ENCODE data around the gene ST8SIA3. TPM values are rescaled to one million over a fixed set of nuclear protein-coding genes. Genes with fewer than 3 reads are reported as not detected.

ST8SIA3 gene
- total RNA-seq, 4 donors from 2014 or later, result not detected

GRCh38 chr18:57343833-57344232, 8.5 kb upstream of the ST8SIA3 start:
- ATAC-seq (ENCODE audit: low FRiP score), result no peak
- TF ChIP-seq CTCF (IDR thresholded peaks at IDR 0.05), result no peak
- DNase-seq (ENCODE audit: low spot score), result no peak

DNA sequence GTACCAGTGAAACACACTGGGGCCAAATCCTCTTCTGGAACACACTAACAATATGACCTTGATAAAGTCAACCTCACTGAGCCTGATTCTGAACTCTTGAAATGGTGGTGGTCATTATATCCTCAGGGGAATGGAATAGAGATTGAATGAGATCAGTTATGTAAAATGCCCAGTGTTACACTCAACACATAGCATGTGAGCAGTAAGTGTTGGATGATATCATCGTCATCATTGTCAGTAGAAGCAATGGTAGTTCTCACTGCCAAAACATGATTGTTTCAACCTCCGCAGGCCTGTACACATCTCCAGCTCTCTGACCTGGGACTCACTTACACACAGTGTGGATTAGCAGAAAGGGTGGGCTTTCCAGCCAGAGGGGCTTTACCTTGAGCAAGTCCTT, 5.5 kb upstream of the ST8SIA3 start:
- ATAC-seq (ENCODE audit: low FRiP score) (no peak), DNase-seq (ENCODE audit: low spot score) (no peak)
- TF ChIP-seq CTCF (IDR thresholded peaks at IDR 0.05), result no peak

DNA sequence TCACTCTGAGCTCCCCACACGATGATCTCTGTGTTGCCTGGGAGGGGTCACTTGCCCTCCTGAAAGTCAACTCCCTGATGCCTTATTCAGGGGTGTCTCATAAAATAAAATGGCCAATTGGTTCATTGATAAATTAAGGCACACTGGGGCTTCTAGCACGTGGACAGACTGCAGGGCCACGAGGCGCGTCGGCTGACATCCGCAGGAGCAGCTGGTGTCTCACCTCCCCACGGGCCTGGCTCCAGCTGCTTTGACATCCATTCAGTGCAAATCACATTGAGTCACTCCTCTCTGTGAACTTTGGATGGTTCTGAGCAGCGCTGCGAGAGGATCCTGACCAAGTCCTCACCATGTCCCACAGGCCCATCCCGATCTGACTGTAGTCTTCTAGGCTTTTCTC, 4.6 kb upstream of the ST8SIA3 start:
- DNase-seq (ENCODE audit: low spot score) (no peak), ATAC-seq (ENCODE audit: low FRiP score) (no peak)
- TF ChIP-seq CTCF (IDR thresholded peaks at IDR 0.05), result no peak

DNA sequence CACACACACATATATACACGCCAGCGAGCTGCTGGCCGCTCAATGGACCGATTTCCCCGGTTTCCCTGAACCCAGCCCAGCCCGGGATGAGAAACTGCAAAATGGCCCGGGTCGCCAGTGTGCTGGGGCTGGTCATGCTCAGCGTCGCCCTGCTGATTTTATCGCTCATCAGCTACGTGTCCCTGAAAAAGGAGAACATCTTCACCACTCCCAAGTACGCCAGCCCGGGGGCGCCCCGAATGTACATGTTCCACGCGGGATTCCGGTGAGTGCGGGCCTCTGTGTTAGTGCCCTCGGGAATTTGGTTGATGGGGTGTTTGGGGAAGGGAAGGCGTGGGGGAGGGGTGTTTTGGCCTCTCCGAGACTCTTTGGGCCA, 392 bp downstream of the ST8SIA3 start:
- DNase-seq (ENCODE audit: low spot score), result no peak
- TF ChIP-seq CTCF (IDR thresholded peaks at IDR 0.05), result no peak
- no peak for ATAC-seq (ENCODE audit: low FRiP score)

DNA sequence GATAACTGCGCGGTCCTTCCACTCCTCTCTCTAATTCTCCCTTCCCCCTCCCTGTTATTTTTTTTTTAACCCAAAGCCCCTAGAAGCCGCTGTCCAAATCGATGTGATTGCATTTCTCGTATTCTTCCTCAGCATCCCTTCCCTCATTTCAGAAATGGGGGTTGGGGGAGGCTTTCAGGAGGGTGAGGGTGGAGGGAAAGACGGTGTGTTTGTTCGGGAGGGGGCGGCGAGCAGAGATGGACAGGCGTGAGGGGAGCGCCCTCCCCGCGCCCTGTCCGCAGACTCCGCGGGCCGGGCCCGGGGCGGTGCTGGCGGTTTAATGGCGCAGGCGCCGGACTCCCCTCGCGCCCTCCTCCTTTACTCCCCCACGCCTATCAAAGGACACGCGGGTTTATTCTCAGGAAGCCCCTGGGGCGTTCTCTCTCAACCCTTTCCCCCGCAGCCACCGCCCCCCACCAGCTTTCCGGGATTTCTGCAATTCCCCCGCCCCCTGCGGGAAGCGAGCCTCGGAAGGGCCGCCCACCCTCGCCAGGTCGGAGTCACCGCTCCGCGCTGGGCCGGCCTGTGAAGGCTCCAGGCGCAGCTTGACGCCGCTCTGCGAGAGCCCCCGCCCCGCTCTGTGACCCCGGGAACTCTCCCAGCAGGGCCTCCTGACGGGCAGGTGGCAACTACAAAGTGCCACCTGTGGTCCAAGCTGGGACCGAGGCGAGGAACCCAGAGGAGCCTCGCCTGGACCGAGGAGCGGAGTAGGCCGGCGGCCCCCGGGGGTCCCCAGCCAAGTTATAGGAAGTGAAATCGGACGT, 981 bp downstream of the ST8SIA3 start:
- TF ChIP-seq CTCF (IDR thresholded peaks at IDR 0.05), result no peak
- ATAC-seq (ENCODE audit: low FRiP score) (no peak), DNase-seq (ENCODE audit: low spot score) (no peak)

- no peak for TF ChIP-seq CTCF (IDR thresholded peaks at IDR 0.05)
- ATAC-seq (ENCODE audit: low FRiP score), result no peak
- DNase-seq (ENCODE audit: low spot score), result no peak
Measured at GRCh38 chr18:57353940-57354461, 1.6 kb downstream of the ST8SIA3 start.

DNA sequence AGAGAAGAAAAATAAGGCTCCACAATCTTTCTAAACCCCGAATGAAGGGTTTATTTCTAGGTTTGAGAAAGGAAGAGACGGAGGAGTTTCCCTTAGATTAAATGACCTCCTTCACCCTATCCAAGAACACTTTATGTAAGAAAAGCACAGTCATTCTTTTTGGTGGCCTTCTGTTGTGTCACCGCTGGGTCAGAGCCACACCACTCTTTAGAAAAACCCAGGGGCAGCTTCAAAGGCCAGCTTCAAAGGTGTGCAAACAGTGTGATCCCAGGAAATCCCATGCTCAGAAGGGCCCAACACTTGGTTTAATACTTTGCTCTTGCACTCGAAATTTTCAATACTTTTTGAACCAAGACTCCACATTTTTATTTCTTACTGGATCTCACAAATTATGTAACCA, 7.1 kb downstream of the ST8SIA3 start:
- ATAC-seq (ENCODE audit: low FRiP score) (no peak), DNase-seq (ENCODE audit: low spot score) (no peak)
- TF ChIP-seq CTCF (IDR thresholded peaks at IDR 0.05), result no peak
